HG02678 (cell line): Measurements from ENCODE around the gene NREP.

ENCODE experiments used
- ATAC-seq: cut with Tn5 transposase; IDR thresholded peaks from one replicate; pipeline ENCODE4 v1.9.1; 2021; ENCODE audit warnings: mild to moderate bottlenecking, moderate library complexity; ENCODE audit not compliant: unreplicated experiment

Gene NREP

DNA sequence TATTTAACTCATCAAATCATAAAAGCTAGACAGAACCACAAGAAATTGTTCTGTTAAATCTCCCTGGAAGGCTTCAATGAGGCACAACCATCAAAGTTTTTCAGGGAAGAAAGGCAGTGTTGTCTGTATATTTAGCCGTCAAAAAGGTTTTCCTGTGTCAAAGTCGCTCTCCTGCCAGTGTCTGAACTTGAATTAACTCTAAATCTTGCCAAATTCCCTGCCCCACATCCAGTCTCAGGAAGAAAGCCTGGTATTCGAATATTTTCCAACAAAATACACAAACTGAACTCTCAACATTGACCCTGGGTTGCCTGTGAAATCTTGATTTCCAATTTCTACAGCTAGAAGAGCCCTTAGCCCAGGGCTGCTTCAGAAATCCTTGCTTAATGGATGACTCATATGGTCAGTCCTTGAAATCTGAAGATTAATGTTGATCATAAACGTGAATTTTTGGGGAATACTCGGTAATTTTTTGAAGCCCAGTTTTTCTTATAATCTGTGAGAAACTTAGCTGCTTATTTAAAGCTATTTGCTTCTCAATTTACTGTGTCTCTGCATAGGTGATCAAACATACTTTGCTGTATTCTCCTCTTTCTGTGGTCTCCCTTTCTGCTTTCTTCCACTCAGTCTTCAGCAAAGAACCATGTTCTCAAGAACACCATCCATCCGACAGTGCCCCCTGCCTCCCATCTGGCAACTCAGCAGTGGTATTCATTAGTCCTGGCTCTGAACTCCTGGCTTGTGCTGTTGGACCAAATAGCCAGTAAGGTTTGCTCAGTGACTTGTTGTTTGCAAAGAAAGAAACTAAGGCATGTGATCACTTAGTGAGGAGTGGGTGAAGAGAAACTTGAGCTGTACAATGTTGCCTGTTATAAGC is 58.9 kb downstream of the NREP start:
- ATAC-seq: no peak

DNA sequence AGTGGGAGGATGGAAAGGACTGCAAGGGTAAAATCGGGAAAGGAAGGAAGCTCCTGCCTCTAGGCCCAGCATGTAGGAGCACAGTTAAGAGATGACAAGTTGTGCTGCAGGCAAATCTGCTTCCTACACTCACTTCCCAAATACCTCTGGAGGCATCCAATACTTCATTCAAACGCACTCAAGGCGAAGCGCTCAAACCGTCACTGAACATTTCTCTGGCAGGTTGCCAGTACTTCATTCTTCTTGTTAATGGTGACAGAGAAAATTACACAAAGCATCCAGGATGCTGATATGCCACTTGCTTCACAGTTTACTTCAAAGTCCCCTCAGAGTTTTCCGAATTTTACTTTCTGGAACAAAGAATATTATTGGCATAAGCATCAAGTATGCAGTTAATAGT is 59.8 kb downstream of the NREP start:
- no peak for ATAC-seq

DNA sequence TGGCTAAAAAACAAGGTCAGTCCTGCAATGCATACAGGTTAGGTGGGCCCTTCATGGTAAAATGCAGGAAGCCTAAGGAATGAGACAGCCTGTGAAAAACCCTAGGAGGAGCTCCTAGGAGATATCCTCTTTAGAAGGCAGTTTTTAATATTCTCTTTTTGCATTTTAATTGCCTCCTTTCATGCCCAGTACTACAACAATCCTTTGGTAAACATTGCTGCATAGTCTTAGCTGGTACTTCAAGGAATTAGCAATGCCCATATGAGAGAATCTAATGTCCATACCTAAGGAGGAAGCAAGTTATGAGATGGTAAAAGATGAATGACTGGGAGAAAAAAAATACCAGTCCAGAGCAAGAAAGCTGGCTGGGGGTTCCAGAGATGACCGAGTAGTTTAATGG is 61.0 kb downstream of the NREP start:
- no peak for ATAC-seq

DNA sequence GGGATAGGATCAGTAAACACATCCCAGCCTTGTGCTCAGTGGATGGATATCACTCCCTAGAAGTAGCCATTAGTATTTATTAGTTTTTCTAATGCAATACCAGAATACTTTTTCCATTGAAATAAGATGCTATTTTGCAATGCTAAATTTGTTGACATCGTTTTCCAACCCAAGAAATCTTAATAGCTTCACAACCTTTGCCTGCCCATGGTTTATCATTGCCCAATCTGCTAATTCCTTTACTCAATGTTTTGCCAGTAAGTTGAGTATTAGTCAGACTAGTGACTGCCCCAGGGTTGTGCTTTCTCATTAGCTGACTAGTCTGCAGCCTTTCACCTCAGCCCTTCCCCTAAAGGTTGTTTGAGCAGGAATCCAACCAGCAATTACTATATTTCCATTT is 62.9 kb downstream of the NREP start:
- no peak for ATAC-seq

DNA sequence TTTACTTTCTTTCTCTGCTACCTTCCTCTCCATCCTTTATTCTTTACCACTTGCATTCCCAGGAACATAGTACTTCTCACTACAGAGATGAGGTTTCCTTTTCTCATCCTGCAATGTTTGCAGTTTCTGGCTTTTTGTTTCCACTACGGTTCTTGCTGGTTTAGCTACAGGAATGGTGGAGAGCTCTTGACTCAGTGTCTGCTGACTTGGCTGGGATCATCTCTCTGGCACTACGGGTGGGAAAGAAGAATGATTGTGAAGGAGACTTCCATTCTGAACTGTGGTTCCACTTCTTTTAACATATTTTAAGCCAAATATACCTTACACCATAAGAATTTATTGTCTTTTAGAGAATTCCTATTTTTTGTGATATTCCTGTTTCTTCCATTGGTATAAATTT is 65.1 kb downstream of the NREP start:
- no peak for ATAC-seq

DNA sequence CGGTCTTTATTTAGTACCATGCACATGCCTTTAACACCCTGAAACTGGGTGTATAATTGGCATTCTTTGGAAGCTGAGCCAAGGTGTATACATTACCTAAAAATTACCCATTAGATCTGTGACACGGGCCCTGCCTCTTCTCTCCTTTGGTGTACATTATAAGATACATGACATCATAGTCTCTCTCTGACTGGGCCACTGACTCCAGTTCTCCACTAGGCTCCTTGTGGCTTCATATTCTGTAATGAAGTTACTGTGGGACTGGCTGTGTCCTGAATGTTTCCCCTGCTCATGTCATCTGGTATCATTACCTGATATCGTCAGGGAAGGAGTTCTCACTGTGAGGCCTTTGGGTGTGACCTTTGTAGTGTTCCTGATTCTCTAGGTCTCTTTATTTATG is 65.5 kb downstream of the NREP start:
- no peak for ATAC-seq

DNA sequence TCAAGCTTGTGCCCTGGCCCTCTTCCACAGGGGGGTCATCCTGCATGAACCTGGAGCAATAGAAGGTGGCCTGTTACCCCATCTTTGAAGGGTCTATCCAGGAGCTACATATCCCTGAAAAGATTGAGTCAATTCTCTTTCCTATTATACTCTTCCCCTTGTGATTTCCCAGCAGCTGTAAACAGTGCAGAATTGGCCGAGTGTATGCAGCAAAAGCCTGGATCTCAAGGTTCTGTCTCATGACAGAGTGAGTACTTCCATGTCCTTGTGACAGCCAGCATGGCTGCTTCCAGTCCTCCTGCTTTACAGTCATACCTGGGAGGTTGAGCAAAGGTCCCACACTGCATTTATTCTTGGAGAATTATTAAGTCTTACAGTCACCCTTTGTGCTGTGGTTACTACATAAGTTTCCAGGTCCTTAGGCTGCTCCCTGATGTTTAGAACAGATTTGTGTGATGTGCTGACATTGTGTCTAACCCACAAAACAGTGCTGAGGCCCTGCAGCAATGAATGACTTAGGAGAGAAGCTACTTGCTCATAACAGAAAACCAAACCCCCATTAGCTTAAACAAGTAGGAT is 67.5 kb downstream of the NREP start:
- ATAC-seq: no peak

DNA sequence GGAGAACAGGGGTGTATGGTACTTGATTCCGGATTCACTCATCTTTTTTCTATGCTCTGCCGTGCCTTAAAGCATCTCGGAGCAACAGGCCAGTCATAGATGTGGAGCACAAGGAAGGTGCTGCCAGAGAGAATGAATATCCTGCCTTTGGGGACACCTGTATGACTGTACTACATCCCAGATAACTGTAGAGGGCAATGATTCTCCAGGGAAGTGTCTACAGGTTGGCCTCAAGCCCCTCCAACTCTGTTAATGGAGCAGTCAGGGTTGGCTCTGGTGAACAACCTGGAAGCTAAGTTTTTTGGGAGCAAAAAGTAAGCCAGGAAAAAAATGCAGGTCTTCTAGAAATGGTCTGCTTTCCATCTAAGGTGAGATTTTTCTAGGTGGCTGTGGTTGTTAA is 71.0 kb downstream of the NREP start:
- peak; percentile 48 for ATAC-seq

DNA sequence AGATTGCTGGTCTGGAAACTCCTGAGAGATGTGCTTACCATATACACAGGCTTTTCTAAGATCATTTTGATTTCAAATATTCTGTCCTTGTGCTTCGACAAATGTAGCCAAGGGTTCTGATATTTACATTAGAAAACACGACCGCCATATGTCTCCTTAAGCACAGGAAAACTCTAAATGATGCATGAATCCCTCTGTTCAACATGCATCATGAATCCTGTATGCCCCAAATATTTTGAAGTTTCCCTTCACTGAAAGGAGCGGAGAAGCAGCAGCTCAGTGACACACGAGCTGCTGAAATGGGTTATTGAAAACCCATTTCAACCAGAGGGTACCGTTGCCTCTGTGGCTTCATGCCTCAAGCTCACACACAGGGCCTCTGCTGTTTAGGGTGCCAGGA is 74.4 kb downstream of the NREP start:
- ATAC-seq: no peak

DNA sequence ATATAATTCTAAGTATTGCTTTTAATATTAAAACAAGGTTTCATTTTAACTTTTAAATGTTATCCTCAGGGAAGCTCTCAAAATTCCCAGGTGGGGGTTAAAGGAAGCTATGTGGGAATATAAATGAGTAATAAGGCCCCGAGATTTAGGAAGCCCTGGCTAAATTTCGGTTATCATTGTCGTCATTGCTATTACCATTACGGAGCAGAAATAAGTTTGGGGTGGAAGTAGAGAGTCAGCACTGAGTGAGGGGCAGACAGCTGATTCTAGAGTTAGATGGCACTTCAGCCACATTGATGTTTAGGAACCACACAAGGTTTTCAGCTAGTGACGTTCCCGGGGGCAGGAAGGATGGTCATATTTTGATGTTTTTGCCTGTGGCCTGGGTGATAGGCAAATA is 74.9 kb downstream of the NREP start:
- no peak for ATAC-seq

DNA sequence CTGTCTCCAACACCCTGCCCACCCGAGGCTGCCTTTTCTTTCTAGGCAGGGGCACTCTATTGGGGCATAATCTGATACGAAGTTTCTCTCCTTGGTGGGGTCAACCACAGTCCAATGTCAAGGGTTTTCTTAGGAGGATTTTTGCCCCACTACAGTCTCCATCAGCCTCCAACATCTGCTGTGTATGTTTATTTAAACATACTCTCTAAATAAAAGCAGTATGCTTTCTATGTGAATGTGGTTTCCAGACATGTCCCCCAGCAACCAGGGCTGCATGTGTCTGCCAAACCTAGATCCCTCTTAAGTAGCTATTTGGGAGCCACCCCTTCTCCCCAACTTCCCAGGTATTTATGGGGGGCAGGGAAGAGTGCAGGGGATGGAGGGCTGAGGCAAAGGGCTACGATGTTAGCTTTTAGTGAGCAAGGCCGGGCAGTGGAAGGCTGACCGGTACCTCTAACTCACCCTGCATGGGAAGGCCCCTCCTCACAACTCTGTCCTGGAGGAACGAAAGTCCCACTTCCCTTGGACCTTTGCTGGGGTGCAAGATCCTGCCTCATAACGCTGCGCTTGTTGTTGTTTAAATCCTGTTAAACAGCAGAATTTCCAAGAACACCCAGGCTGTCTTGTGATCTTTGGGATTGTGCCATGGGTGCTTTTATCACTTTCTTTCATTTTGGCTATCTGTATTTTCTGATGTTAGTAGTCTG is 75.4 kb downstream of the NREP start:
- ATAC-seq: no peak

DNA sequence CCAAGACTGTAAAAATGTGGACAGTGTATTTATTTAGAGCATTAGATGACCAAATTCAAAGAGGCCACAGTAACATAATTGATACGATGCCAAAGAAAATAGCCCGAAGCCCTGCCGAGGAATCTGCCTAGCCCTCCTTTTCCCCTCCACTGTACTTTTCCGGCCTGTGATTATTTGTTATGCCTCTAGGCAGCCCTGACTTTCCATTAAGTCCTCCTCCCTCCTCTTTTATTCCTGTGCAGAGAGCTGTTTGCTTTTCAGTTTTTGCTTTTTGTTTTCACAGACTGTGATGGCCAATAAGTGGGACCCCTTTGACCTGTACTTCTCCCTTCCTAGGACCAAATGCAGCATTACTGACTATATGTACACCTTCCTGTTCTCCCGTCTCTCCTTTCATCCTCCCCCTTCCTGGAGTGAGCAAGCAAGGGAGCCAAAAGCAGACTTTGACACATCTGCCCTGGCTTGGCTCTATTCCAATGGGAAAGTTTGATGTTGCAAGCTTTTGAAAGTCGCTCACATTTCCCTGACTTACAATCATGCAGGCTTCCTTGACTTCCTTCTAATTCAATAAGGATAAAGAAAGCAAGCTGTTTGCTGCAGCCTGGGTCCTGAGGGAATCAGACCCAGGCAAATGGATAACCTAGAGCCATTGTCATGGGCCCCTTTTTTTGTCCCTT is 76.1 kb downstream of the NREP start:
- ATAC-seq: no peak

DNA sequence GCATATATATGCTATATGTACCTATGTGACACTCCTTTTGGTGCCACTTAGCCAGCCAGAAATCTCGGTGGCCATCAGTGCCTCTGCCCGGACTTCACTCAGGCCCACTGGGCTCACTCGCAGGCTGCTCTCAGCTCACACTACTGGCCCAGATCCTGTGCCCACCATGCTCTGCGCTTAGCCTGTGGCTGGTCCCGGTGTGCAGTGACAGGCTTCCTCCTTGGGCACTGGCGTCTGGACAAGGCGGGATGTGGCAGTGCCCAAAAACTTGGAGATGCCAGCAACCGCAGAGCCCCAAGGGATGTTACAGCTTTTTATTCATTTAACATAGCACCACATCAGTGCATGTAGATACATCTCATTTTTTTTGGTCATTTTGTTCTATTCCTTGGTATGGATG is 77.4 kb downstream of the NREP start:
- ATAC-seq: no peak
